ENCODE data around the gene LLCFC1. TPM values are rescaled to one million over a fixed set of nuclear protein-coding genes. Genes with fewer than 3 reads are reported as not detected.

Gene LLCFC1
- total RNA-seq (not detected), polyA plus RNA-seq (under 1 TPM in 1 of 3 donors, not detected in 2; 0.18 TPM)
- long read RNA-seq, donor 1 = 0 reads
- long read RNA-seq, donor 2 = 0 reads

DNA sequence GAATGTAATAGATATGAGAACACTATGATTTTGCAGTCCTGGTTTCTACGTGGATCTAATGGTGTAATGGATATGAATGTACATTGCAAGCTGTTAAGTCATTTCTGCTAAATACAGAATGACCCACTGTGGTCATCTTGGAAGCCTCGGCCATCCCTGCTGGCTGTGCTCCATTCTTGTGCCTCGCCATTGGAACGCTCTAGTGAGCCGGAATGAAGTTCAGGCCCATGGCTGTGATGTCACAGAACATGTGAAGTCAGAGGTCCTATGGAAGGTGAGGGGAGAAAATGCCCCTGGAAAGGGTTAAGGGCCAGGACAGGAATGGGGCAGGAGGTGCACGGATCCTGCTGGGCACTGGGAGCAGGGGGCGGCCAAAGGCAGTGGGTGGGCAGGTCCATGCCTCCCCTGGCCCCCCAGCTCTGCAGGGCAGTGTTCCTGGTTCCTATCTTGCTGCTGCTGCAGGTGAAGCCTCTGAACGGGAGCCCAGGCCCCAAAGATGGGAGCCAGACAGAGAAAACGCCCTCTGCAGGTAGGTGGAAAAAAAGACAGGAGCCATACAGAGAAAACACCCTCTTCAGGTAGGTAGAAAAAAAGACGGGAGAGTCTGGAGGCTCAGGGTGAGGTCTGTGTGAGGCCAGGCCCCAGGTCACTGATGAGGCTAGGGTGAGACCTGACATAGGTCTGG is at the start of gene LLCFC1:
LLCFC1 (plus strand) TSS at position 259 of the 685 bp plus-strand sequence; CDS start at position 397, 138 bp downstream.
- peaks cover 0 to 10% (median 0%) of the 10 kb centered on the region in 7 donors for H3K27me3 ChIP-seq (replicated peaks in 1 of 7)
- no peaks in the 10 kb centered on the region for H3K36me3 ChIP-seq
- H3K4me3 ChIP-seq = no peak within 1 kb of the TSS
- H3K9me3 ChIP-seq = no peaks in the 10 kb centered on the region
- no peak for TF ChIP-seq POLR2AphosphoS5 (IDR thresholded peaks at IDR 0.05)
- TF ChIP-seq, protein P1, sequence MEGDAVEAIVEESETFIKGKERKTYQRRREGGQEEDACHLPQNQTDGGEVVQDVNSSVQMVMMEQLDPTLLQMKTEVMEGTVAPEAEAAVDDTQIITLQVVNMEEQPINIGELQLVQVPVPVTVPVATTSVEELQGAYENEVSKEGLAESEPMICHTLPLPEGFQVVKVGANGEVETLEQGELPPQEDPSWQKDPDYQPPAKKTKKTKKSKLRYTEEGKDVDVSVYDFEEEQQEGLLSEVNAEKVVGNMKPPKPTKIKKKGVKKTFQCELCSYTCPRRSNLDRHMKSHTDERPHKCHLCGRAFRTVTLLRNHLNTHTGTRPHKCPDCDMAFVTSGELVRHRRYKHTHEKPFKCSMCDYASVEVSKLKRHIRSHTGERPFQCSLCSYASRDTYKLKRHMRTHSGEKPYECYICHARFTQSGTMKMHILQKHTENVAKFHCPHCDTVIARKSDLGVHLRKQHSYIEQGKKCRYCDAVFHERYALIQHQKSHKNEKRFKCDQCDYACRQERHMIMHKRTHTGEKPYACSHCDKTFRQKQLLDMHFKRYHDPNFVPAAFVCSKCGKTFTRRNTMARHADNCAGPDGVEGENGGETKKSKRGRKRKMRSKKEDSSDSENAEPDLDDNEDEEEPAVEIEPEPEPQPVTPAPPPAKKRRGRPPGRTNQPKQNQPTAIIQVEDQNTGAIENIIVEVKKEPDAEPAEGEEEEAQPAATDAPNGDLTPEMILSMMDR (IDR thresholded peaks at IDR 0.05 in 8 of 11, conservative IDR thresholded peaks at IDR 0.05 in 3 of 11) = peak in 1 of 11 experiments; percentile 21
- intact Hi-C loops (cut with DNase I; ENCODE audit: low total_unique reads) = no loop called here
- no peak for DNase-seq
- peaks cover 0 to 13% (median 0%) of the 10 kb centered on the region in 6 donors for H3K4me1 ChIP-seq
- 76 to 91% (median 83%) methylated on average over 10 of the region's 10 CpGs for WGBS, 5 donors
- H3K27ac ChIP-seq = peak within 1 kb of the TSS in 1 of 8 donors; percentile 38

- Histone ChIP-seq H3K4me1 (no peaks in the 10 kb centered on the region), H3K27ac (no peak overlapping the region), H3K27me3 (replicated peaks in 1 of 7) (peaks cover 0 to 15% (median 0%) of the 10 kb centered on the region in 7 donors), H3K4me3 (no peak overlapping the region), H3K9me3 (no peaks in the 10 kb centered on the region), H3K36me3 (no peaks in the 10 kb centered on the region)
- intact Hi-C loops (cut with DNase I; ENCODE audit: low total_unique reads) = no loop called here
- TF ChIP-seq POLR2AphosphoS5 (IDR thresholded peaks at IDR 0.05) (no peak), POLR2A (IDR thresholded peaks at IDR 0.05) (no peak)
- TF ChIP-seq, protein P1 (IDR thresholded peaks at IDR 0.05 in 8 of 11, conservative IDR thresholded peaks at IDR 0.05 in 3 of 11) = no peak
- 54 to 78% (median 66%) methylated on average over 2 to 3 of the region's 3 CpGs for WGBS, 5 donors
- no peak for DNase-seq
Measured at GRCh38 chr7:142889816-142890215, 49.5 kb upstream of the LLCFC1 start.

DNA sequence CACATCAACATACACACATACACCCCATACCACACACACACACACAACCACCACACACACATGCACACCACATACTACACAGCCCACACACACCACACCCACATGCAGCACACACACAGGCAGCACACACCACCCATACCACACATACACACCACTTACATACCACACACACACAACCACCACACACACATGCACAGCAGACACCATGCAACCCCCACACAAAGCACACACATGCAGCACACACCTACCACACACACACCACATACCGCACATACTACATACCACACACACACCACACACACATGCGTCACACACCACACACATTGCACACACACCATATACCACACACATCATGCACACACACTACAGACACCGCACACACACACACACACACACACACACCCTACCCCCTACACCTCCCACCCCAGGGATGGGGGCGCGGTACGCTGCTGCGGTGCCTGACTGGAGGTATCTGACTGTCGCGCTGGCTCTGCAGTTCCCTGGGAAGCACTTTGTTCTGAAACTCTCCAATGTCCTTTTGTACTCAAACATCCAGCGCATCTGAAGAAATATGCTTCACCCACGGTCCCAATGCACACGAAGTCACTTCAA is 48.3 kb upstream of the LLCFC1 start:
- 83 to 93% (median 86%) methylated on average over 12 of the region's 12 CpGs for WGBS, 5 donors

More for the DNA sequence above, 48.3 kb upstream of the LLCFC1 start:
- no peaks in the 10 kb centered on the region for H3K36me3 ChIP-seq
- intact Hi-C loops (cut with DNase I; ENCODE audit: low total_unique reads) = no loop called here
- no peak overlapping the region for H3K27ac ChIP-seq
- no peak overlapping the region for H3K4me3 ChIP-seq
- peak; percentile 61 for DNase-seq
- TF ChIP-seq, protein P1 (IDR thresholded peaks at IDR 0.05 in 8 of 11, conservative IDR thresholded peaks at IDR 0.05 in 3 of 11) = no peak
- no peak for TF ChIP-seq POLR2AphosphoS5 (IDR thresholded peaks at IDR 0.05)
- no peak for TF ChIP-seq POLR2A (IDR thresholded peaks at IDR 0.05)
- H3K27me3 ChIP-seq (replicated peaks in 1 of 7) = peaks cover 0 to 15% (median 0%) of the 10 kb centered on the region in 7 donors
- H3K9me3 ChIP-seq = no peaks in the 10 kb centered on the region
- no peaks in the 10 kb centered on the region for H3K4me1 ChIP-seq
